HL-60 (cell line): ENCODE measurements around the gene MED13L.

Experiments
- DNase-seq, 2 experiments: peaks; one replicate each; pipeline ENCODE4 v3.0.0-alpha.2; 2010 to 2020; ENCODE audit warnings: low read depth in 1 of 2, low spot score in 1 of 2
- H3K27ac ChIP-seq: fragments of 250-450 bp; sonication (Bioruptor Pico); replicated peaks from 2 replicates; pipeline ENCODE4 v1.5.1; 2020; ENCODE audit warnings: mild to moderate bottlenecking, moderate library complexity
- H3K27me3 ChIP-seq: fragments of 250-450 bp; sonication (Bioruptor Pico); 2 replicates; pipeline ENCODE4 v1.5.1; 2021; ENCODE audit warnings: mild to moderate bottlenecking, moderate library complexity; ENCODE audit not compliant: insufficient read depth, poor library complexity, severe bottlenecking
- H3K4me3 ChIP-seq: replicated peaks from 2 replicates; pipeline ENCODE4 v1.5.1; 2011; ENCODE audit warnings: mild to moderate bottlenecking, control low read depth, low read length; ENCODE audit not compliant: insufficient read depth
- CTCF ChIP-seq: IDR thresholded peaks from one replicate; pipeline ENCODE4 v1.5.1; 2011; ENCODE audit warnings: low read length, control low read depth, inconsistent platforms; ENCODE audit not compliant: insufficient read depth
- GABPA ChIP-seq: IDR thresholded peaks from 2 replicates; pipeline ENCODE4 v1.6.1; 2012; ENCODE audit warnings: low read depth
- POLR2AphosphoS5 ChIP-seq: IDR thresholded peaks from 2 replicates; pipeline ENCODE4 v1.6.1; 2012; ENCODE audit warnings: low read depth
- REST ChIP-seq: IDR thresholded peaks from 2 replicates; pipeline ENCODE4 v1.6.1; 2012; ENCODE audit warnings: low read depth; ENCODE audit not compliant: insufficient replicate concordance
- SPI1 ChIP-seq: IDR thresholded peaks from 2 replicates; pipeline ENCODE4 v1.6.1; 2012; ENCODE audit warnings: low read depth, mild to moderate bottlenecking, borderline replicate concordance

MED13L gene

DNA sequence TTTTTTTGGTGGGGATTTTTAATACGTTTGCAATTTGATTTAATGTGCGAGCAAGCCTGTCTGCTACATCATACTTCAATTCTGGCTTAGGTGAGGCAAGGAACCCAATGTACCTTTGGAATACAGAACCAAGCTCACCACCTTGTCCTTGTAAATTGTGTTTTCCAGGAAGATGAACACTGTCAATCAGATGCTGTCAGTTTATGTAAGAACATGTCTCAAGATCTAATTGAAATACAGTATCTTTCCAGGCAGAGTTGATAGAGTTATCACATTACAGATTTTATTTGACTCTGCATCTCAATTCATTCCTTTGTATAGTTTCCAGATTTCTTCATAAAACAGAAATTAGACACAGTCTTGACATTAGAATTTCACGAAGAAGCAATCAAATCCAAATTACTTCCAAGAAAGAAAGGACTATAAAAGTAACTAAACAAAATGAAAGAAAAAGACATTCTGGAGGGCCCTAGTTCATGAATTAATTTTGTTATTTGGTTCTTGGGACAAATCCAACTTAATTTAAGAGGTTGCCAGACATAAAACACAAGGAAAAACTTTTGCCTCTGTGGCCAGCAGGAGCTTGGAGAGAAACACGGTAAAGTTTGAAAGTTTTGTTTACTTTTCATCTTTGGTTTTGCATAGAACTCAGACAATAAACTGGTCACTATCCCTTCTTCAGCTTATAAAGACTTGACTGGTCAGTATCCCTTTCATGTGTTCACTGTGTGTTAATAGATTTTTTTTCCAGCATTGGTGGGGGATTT lies 16.4 kb upstream of the MED13L start:
- TF ChIP-seq SPI1 (no peak), POLR2AphosphoS5 (no peak), CTCF (no peak), GABPA (no peak), REST (no peak)
- no peak overlapping the region for H3K4me3 ChIP-seq
- DNase-seq, result no peak
- no peak overlapping the region for H3K27ac ChIP-seq
- H3K27me3 ChIP-seq, result no peaks in the 10 kb centered on the region

DNA sequence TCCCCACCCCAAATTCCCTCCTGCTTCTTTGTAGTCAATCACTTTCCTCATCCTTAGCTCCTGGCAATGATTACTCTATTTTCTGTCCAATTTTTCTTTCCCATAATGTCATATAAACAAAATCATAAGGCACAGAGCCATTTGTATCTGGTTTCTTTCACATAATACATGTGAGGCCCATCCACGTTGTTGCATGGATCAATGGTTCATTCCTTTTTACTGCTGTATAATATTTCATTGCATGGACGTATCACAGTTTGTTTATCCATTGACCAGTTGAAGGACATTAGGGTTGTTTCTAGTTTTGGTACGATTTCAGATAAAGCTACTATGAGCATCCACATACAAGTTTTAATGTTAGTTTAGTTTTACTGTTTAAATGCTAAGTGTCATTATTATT lies 13.7 kb upstream of the MED13L start:
- no peak overlapping the region for H3K4me3 ChIP-seq
- H3K27ac ChIP-seq, result no peak overlapping the region
- TF ChIP-seq CTCF (no peak), SPI1 (no peak), REST (no peak), POLR2AphosphoS5 (no peak), GABPA (no peak)
- no peak for DNase-seq
- no peaks in the 10 kb centered on the region for H3K27me3 ChIP-seq

- no peak overlapping the region for H3K4me3 ChIP-seq
- TF ChIP-seq CTCF (no peak), REST (no peak), SPI1 (no peak), GABPA (no peak), POLR2AphosphoS5 (no peak)
- H3K27ac ChIP-seq, result no peak overlapping the region
- no peak for DNase-seq
- no peaks in the 10 kb centered on the region for H3K27me3 ChIP-seq
Measured at GRCh38 chr12:116288735-116289134, 11.2 kb upstream of the MED13L start.
